Ectodermal cell (in vitro differentiated cells): ENCODE measurements around the gene FAF1. TPM values are rescaled to one million over a fixed set of nuclear protein-coding genes. Genes with fewer than 3 reads are reported as not detected.
"Not testable (repeated sequence)": the region's sequence is repeated elsewhere in the genome, so short reads cannot be mapped to it uniquely, and the experiment has no call there.

Experiments used
- H3K27ac ChIP-seq: 2 replicates; pipeline ENCODE4 v1.7.0; 2013; ENCODE audit warnings: mild to moderate bottlenecking, low read depth, low read length; ENCODE audit not compliant: insufficient read depth, poor library complexity, severe bottlenecking
- H3K27me3 ChIP-seq: 2 replicates; pipeline ENCODE4 v1.7.0; 2013; ENCODE audit warnings: mild to moderate bottlenecking, low read length; ENCODE audit not compliant: insufficient read depth, control insufficient read depth, poor library complexity, severe bottlenecking
- H3K36me3 ChIP-seq: one replicate; pipeline ENCODE4 v1.7.0; 2013; ENCODE audit warnings: low read length; ENCODE audit not compliant: control insufficient read depth, insufficient read depth
- H3K4me1 ChIP-seq: one replicate; pipeline ENCODE4 v1.7.0; 2013; ENCODE audit warnings: low read length; ENCODE audit not compliant: control insufficient read depth, insufficient read depth
- H3K4me3 ChIP-seq: 2 replicates; pipeline ENCODE4 v1.7.0; 2013; ENCODE audit warnings: low read depth, low read length, control low read depth; ENCODE audit not compliant: insufficient read depth
- H3K9me3 ChIP-seq: 2 replicates; pipeline ENCODE4 v1.7.0; 2013; ENCODE audit warnings: mild to moderate bottlenecking, low read length, moderate library complexity; ENCODE audit not compliant: control insufficient read depth
- WGBS, 2 experiments: methylation state at CpG; one replicate each; pipeline ENCODE4 v1.1.7; 2013; ENCODE audit warnings: missing lambda C conversion rate in 2 of 2; 5-methylcytosine and 5-hydroxymethylcytosine counted together
- polyA plus RNA-seq, 4 experiments: library from polyadenylated mRNA; stranded (reverse); fragments of 50-300 nt; gene quantifications; one replicate each; pipeline ENCODE4 v1.2.3, GENCODE V29; 2013

The FAF1 gene
- 90.0 TPM for polyA plus RNA-seq (2013, experiment 1 of 4)
- polyA plus RNA-seq (2013, experiment 2 of 4), result 76.6 TPM
- polyA plus RNA-seq (2013, experiment 3 of 4), result 59.7 TPM
- 69.8 TPM for polyA plus RNA-seq (2013, experiment 4 of 4)

- WGBS, 2 experiments, result 1% methylated on average over 80 of the region's 80 CpGs
- Histone ChIP-seq H3K4me1 (no peaks in the 10 kb centered on the region), H3K9me3 (no peaks in the 10 kb centered on the region), H3K27me3 (peaks cover 15% of the 10 kb centered on the region), H3K4me3 (peak within 1 kb of the TSS; percentile 61), H3K36me3 (no peaks in the 10 kb centered on the region), H3K27ac (peak within 1 kb of the TSS; percentile 75)
These were observed at the start of gene FAF1 for GRCh38 chr1:50959913-50960844. Gene FAF1, minus strand, starts transcription at chr1:50960267. Its CDS starts 456 bp downstream, at chr1:50959811.

GRCh38 chr1:51009381-51009780, 49.3 kb upstream of the FAF1 start:
- Histone ChIP-seq H3K27ac (no peak overlapping the region), H3K36me3 (no peaks in the 10 kb centered on the region), H3K9me3 (no peaks in the 10 kb centered on the region), H3K4me3 (no peak overlapping the region), H3K4me1 (no peaks in the 10 kb centered on the region), H3K27me3 (no peaks in the 10 kb centered on the region)
- 83 to 91% methylated on average over 3 of the region's 3 CpGs for WGBS, 2 experiments

- not testable (repeated sequence) for H3K36me3 ChIP-seq, H3K4me1 ChIP-seq, H3K27me3 ChIP-seq, H3K9me3 ChIP-seq, H3K4me3 ChIP-seq, H3K27ac ChIP-seq
- WGBS, 2 experiments, result 78 to 81% methylated on average over 4 of the region's 4 CpGs
These were observed 45.5 kb upstream of the FAF1 start for GRCh38 chr1:51005549-51005948.

GRCh38 chr1:51002516-51002915, 42.4 kb upstream of the FAF1 start:
- Histone ChIP-seq H3K36me3 (no peaks in the 10 kb centered on the region), H3K9me3 (no peaks in the 10 kb centered on the region), H3K27ac (no peak overlapping the region), H3K4me1 (no peaks in the 10 kb centered on the region), H3K27me3 (no peaks in the 10 kb centered on the region), H3K4me3 (no peak overlapping the region)
- 94% methylated on average over 6 of the region's 6 CpGs for WGBS, 2 experiments

- H3K4me1 ChIP-seq, result no peaks in the 10 kb centered on the region
- WGBS, 2 experiments, result 50 to 67% methylated on average over 1 of the region's 2 CpGs
- H3K4me3 ChIP-seq, result no peak overlapping the region
- H3K9me3 ChIP-seq, result no peaks in the 10 kb centered on the region
- no peaks in the 10 kb centered on the region for H3K36me3 ChIP-seq
- H3K27me3 ChIP-seq, result no peaks in the 10 kb centered on the region
- no peak overlapping the region for H3K27ac ChIP-seq
These were observed 40.6 kb upstream of the FAF1 start for GRCh38 chr1:51000651-51001050.

GRCh38 chr1:51000160-51000559, 40.1 kb upstream of the FAF1 start:
- H3K9me3 ChIP-seq, result no peaks in the 10 kb centered on the region
- no peaks in the 10 kb centered on the region for H3K27me3 ChIP-seq
- no peak overlapping the region for H3K27ac ChIP-seq
- no peak overlapping the region for H3K4me3 ChIP-seq
- WGBS, 2 experiments, result 85 to 95% methylated on average over 1 of the region's 1 CpG
- H3K4me1 ChIP-seq, result no peaks in the 10 kb centered on the region
- H3K36me3 ChIP-seq, result no peaks in the 10 kb centered on the region

- not testable (repeated sequence) for H3K4me3 ChIP-seq, H3K36me3 ChIP-seq, H3K27ac ChIP-seq, H3K9me3 ChIP-seq, H3K4me1 ChIP-seq, H3K27me3 ChIP-seq
- 73 to 78% methylated on average over 1 of the region's 1 CpG for WGBS, 2 experiments
These were observed 39.3 kb upstream of the FAF1 start for GRCh38 chr1:50999375-50999774.

GRCh38 chr1:50996083-50996482, 36.0 kb upstream of the FAF1 start:
- H3K27ac ChIP-seq, result no peak overlapping the region
- no peaks in the 10 kb centered on the region for H3K4me1 ChIP-seq
- no peaks in the 10 kb centered on the region for H3K9me3 ChIP-seq
- no peaks in the 10 kb centered on the region for H3K36me3 ChIP-seq
- no peak overlapping the region for H3K4me3 ChIP-seq
- 92 to 97% methylated on average over 3 of the region's 3 CpGs for WGBS, 2 experiments
- no peaks in the 10 kb centered on the region for H3K27me3 ChIP-seq

- Histone ChIP-seq H3K9me3 (no peaks in the 10 kb centered on the region), H3K27ac (no peak overlapping the region), H3K4me1 (no peaks in the 10 kb centered on the region), H3K4me3 (no peak overlapping the region), H3K27me3 (no peaks in the 10 kb centered on the region), H3K36me3 (no peaks in the 10 kb centered on the region)
- WGBS, 2 experiments, result 67% methylated on average over 1 of the region's 1 CpG
These were observed 35.6 kb upstream of the FAF1 start for GRCh38 chr1:50995651-50996050.

GRCh38 chr1:50994997-50995396, 34.9 kb upstream of the FAF1 start:
- H3K9me3 ChIP-seq, result no peaks in the 10 kb centered on the region
- no peak overlapping the region for H3K27ac ChIP-seq
- WGBS, 2 experiments, result 84 to 89% methylated on average over 3 to 4 of the region's 4 CpGs
- H3K4me3 ChIP-seq, result no peak overlapping the region
- H3K27me3 ChIP-seq, result no peaks in the 10 kb centered on the region
- H3K36me3 ChIP-seq, result no peaks in the 10 kb centered on the region
- H3K4me1 ChIP-seq, result no peaks in the 10 kb centered on the region
